ENCODE data around the gene GPC5.
"Not testable (repeated sequence)": the region's sequence is repeated elsewhere in the genome, so short reads cannot be mapped to it uniquely, and the experiment has no call there.

Gene GPC5

DNA sequence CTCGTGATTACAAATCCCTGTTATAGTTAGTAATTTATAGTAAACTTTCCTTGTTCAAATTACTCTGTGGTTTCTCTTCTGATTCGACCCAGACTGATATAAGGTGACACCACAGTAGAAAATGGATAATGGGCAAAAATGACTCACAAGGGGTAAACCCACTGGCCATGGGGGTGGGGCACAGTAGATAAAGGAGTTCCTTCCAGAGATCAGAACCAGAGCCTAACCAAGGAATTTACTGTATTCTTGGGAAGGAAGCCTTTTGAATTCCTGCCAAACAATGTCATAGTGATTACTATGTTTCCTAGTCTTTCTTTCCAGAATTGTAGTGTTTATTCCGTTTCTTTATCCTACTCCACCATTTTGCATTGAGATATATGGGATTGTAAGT is 29.0 kb upstream of the GPC5 start:
- peak; percentile 75 to 78 for ATAC-seq

- no peak for ATAC-seq
Measured at GRCh38 chr13:91370501-91370900, 27.9 kb upstream of the GPC5 start.

DNA sequence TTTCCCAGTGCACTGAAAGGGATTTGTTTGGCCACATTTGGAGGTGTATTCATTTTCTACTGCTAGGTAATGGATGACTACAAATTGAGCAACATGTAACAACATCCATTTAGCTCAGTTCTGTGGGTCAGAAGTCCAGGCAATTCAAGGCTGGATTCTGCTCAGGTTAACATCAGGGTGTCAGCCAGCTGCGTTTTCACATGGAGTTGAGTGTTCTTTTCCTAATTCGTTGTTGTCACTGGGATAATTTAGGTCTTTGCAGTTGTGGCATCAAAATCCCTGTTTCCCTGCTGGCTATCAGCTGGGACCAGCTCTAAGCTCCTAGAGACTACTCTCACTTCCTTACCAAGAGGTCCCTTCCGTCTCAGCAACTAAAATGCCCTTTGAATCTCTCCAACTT is 25.5 kb upstream of the GPC5 start:
- ATAC-seq: no peak

- peak; percentile 38 to 58 for ATAC-seq
Measured at GRCh38 chr13:91375116-91375729, 23.2 kb upstream of the GPC5 start.

- ATAC-seq: no peak
Measured at GRCh38 chr13:91381371-91381770, 17.1 kb upstream of the GPC5 start.

GRCh38 chr13:91383836-91384235 is 14.6 kb upstream of the GPC5 start:
- no peak for ATAC-seq

- ATAC-seq: no peak
Measured at GRCh38 chr13:91384896-91385295, 13.5 kb upstream of the GPC5 start.

DNA sequence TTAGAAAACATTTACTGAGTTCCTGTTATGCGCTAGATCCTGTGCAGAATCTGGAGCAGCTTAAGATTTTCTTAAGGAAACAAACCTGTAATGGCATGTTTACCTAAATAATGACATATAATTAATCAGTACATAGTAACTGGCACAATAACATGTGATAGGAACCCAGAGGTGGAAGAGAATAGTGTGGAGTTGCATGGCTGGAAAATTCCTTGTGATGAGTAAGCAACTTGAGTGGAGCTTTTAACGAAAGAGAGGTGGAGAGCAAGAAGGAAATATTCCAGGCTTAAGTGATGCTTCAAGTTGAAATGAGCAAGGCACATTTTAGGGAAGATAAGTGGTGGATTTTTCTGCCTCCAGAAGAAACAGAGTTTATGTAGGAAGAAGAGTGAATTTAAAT is 9.2 kb upstream of the GPC5 start:
- ATAC-seq: no peak

- ATAC-seq: no peak
Measured at GRCh38 chr13:91397595-91397994, 826 bp upstream of the GPC5 start.

GRCh38 chr13:91399189-91400062 is 1.0 kb downstream of the GPC5 start:
- no peak for ATAC-seq

GRCh38 chr13:91400063-91400399 is 1.6 kb downstream of the GPC5 start:
- ATAC-seq: no peak

GRCh38 chr13:91400671-91401070 is 2.2 kb downstream of the GPC5 start:
- no peak for ATAC-seq

DNA sequence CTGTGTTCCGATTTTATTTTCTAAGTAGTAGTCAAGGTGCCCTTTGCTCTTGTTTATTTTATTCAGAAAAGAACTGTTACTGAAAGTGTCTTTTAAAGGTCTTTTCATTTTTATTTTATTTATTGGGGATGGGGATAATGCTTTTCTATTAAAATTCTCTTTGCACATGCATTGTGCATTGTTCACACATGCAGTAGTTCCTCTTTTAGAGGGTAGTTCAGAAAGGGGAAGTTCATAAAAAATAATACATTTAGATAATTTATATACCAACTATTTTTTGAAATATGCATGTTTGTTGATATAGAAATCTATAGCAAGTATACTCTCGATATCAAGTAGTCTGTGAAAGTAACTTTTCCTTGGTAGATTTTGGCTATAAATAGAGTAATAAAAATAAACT is 3.5 kb downstream of the GPC5 start:
- ATAC-seq: no peak

GRCh38 chr13:91405240-91405639 is 6.8 kb downstream of the GPC5 start:
- ATAC-seq: no peak

DNA sequence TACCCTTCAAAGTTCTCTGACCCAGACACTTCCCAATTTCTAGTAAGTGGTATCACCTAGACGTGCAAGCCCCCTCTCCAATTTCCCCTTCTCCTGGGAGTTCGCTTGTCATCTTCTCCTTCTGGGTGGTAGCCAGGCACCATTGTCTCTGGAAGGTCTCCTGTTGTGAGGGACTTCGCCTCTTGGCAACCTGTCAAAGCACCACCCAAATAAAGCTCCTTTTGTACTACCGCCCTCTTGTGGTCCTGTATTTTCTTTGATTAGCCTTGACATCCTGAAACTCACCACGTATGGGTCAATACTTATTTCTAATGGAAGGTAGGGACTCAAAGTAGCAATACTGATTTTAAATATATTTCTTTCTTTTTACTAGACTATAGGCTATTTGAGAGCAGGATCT is 8.2 kb downstream of the GPC5 start:
- peak; percentile 28 to 38 for ATAC-seq

DNA sequence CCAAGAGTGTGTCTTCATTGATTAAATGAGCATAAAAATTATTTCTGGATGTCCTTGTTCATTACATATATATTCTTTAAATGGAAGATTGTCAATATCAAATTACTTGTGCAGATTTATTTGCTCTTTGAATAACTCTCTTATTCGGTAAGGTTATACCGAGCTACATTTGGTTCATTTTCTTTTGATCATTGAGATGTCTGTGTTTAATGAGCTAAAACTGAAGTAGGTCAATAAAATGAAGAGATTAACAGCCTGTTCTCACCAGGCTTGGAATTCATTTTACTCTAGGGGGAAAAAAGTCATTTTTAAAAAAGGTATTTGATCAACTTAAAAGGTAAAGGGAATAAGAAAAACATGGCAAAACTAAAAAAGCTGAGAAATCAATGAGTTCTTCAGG is 10.6 kb downstream of the GPC5 start:
- ATAC-seq: no peak

DNA sequence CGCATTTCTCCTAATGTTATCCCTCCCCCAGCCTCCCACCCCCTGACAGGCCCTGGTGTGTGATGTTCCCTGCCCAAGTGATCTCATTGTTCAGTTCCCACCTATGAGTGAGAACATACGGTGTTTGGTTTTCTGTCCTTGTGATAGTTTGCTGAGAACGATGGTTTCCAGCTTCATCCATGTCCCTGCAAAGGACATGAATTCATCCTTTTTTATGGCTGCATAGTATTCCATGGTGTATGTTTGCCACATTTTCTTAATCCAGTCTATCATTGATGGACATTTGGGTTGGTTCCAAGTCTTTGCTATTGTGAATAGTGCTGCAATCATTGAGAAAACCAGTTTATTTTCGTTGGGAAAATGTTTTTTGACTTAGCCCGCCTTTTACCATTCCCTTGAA is 18.2 kb downstream of the GPC5 start:
- ATAC-seq: not testable (repeated sequence)

DNA sequence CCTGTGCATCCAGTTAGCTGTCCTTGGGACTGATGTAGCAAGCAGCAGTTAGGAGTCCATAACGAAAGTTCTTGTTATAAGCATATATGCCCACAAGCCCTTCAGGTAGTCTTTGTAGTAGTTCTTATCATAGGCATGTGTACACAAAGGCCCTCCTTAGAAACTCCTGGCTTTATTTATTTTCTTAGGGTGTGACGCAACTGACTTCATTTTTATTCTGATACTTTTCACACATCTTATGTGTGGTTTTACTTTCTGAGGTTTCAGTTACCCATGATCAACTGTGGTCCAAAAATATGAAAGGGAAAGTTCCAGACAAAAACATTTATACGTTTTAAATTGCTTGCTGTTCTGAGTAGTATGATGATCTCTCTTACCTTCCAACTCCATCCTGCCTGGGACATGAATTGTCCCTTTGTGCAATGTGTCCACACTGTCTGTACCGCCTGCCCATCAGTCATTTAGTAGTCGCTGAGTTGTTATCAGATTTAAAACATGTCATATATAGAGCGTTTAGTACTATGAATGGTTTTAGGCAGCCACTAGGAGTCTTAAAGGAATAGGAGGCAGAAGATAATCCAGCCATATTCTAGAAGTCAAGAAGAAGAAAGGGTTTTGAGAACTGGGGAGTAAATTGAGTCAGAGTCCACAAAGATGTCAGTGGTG is 19.4 kb downstream of the GPC5 start:
- no peak for ATAC-seq

DNA sequence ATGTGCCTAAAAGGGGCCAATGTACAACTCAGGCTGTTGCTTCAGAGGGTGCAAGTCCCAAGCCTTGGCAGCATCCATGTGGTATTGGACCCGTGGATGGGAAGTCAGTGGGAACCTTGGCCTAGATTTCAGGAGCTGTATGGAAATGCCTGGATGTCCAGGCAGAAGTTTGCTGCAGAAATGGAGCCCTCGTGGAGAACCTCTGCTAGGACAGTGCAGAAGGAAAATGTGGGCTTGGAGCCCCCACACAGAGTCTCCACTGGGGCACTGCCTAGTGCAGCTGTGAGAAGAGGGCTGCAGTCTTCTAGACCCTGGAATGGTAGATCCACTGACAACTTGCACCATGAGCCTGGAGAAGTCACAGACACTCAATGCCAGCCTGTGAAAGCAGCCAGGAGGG is 28.5 kb downstream of the GPC5 start:
- ATAC-seq: no peak

DNA sequence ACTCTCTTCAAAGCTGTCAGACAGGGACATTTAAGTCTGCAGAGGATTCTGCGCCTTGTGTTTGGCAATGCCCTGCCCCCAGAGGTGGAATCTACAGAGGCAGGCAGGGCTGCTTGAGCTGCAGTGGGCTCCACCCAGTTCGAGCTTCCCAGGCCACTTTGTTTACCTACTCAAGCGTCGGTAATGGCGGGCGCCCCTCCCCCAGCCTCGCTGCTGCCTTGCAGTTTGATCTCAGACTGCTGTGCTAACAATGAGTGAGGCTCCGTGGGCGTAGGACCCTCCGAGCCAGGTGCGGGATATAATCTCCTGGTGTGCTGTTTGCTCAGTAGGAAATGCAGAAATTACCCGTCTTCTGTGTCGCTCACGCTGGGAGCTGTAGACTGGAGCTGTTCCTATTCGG is 40.3 kb downstream of the GPC5 start:
- not testable (repeated sequence) for ATAC-seq

- ATAC-seq: no peak
Measured at GRCh38 chr13:91450913-91451312, 52.5 kb downstream of the GPC5 start.

DNA sequence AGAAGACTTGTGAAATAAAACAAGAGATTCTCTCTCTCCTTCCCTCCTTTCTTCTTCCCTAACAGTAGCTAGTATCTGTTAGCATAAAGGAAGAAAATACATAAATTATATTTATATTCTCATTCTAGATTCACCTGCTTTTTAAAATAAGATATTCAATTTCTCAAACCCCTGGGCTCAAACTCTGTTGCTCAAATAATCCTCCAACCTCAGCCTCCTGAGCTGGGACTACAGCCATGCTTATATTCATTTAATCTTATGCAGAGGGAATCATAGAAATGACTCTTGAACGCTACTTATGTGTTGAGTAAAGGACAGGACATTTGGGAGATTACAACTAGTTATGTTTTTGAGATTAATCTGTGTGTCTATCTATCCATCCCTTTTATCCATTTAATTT is 56.2 kb downstream of the GPC5 start:
- ATAC-seq: no peak

DNA sequence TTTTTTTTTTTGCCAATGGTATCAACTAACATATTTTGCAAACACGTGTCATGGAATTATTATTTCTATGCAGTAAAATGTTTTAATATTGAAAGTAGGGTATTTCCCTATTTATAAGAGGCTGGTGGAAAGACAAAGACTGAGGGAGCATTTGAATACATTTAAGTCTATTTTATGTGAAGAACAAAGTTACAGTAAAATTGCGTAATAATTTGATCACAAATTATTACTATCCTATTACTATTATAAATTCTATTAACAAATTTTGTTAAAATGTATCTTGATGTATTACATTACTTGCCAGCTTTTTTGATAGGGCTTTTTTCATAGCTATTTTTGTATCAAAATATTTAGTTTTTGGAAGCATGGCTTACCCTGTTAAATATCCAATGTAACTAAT is 58.4 kb downstream of the GPC5 start:
- no peak for ATAC-seq

DNA sequence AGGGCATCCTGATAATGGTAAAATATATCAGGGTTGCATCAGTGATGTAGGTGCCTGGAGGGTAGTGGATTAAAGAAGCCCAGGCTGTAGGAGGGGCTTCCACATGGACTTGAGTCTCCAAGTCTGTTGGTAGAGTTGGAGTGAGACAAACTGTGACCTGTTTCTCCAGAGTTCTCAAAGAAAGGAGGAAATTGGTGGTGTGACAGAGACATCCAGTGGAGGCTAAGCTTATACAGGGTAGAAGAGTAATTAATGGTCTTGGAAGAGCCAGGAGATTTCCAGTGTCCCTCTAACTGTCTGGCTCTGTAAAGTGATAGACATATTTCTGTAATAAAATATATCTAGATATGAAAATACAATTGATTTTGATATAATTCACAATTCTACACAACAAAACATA is 61.1 kb downstream of the GPC5 start:
- ATAC-seq: peak in 1 of 2 donors; percentile 35
